HG03196 (cell line): Measurements from ENCODE around the gene SMOC2.
"Not testable (repeated sequence)": the region's sequence is repeated elsewhere in the genome, so short reads cannot be mapped to it uniquely, and the experiment has no call there.

Experiments
- ATAC-seq: cut with Tn5 transposase; IDR thresholded peaks from one replicate; pipeline ENCODE4 v1.9.1; 2021; ENCODE audit not compliant: unreplicated experiment

Gene SMOC2

GRCh38 chr6:168536665-168537539 is 95.9 kb downstream of the SMOC2 start:
- no peak for ATAC-seq

- ATAC-seq = no peak
Measured at GRCh38 chr6:168537540-168537884, 96.5 kb downstream of the SMOC2 start.

GRCh38 chr6:168538188-168538891 is 97.4 kb downstream of the SMOC2 start:
- ATAC-seq = not testable (repeated sequence)

GRCh38 chr6:168538892-168539811 is 98.2 kb downstream of the SMOC2 start:
- ATAC-seq = no peak

GRCh38 chr6:168540713-168541291 is 99.8 kb downstream of the SMOC2 start:
- ATAC-seq = no peak

- no peak for ATAC-seq
Measured at GRCh38 chr6:168541307-168541706, 100.3 kb downstream of the SMOC2 start.

GRCh38 chr6:168542301-168542700 is 101.3 kb downstream of the SMOC2 start:
- no peak for ATAC-seq

- no peak for ATAC-seq
Measured at GRCh38 chr6:168545428-168545827, 104.4 kb downstream of the SMOC2 start.

- ATAC-seq = no peak
Measured at GRCh38 chr6:168546151-168546550, 105.2 kb downstream of the SMOC2 start.

- no peak for ATAC-seq
Measured at GRCh38 chr6:168546730-168547129, 105.7 kb downstream of the SMOC2 start.

- no peak for ATAC-seq
Measured at GRCh38 chr6:168550326-168550725, 109.3 kb downstream of the SMOC2 start.

- ATAC-seq = no peak
Measured at GRCh38 chr6:168554472-168554871, 113.5 kb downstream of the SMOC2 start.

GRCh38 chr6:168554898-168555617 is 114.1 kb downstream of the SMOC2 start:
- ATAC-seq = no peak

- no peak for ATAC-seq
Measured at GRCh38 chr6:168555618-168556273, 114.8 kb downstream of the SMOC2 start.

- no peak for ATAC-seq
Measured at GRCh38 chr6:168557512-168557911, 116.5 kb downstream of the SMOC2 start.

- no peak for ATAC-seq
Measured at GRCh38 chr6:168558686-168559085, 117.7 kb downstream of the SMOC2 start.

- ATAC-seq = no peak
Measured at GRCh38 chr6:168559574-168560098, 118.7 kb downstream of the SMOC2 start.

GRCh38 chr6:168560126-168560525 is 119.1 kb downstream of the SMOC2 start:
- no peak for ATAC-seq

GRCh38 chr6:168562576-168563151 is 121.7 kb downstream of the SMOC2 start:
- no peak for ATAC-seq
